Measurements from ENCODE around the gene CEACAM7.
"Not testable (repeated sequence)": the region's sequence is repeated elsewhere in the genome, so short reads cannot be mapped to it uniquely, and the experiment has no call there.

CEACAM7 gene

DNA sequence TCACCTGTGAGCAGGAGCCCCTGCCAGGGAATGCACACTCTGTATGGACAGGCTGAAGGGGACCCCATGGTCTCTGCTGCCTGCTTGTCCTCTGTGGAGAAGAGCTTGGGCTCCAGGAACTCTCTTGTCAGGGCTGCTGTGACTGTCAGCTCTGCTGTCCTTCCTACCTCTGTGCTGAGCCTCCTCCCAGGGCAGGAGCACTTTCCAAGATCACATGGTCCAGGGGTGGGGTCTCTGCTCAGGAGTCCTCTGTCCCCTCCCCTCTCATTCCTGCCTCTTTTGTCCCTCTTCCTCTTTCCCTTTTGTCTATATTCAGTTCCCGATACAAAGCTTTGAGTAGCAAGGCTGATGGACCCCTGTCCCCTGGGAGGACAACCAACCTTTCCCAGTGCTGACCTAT lies at the start of gene CEACAM7:
Gene CEACAM7, minus strand, starts transcription at position 173 of the 400 bp plus-strand sequence. Its CDS starts 105 bp downstream, at position 68.
- no peak for DNase-seq

DNA sequence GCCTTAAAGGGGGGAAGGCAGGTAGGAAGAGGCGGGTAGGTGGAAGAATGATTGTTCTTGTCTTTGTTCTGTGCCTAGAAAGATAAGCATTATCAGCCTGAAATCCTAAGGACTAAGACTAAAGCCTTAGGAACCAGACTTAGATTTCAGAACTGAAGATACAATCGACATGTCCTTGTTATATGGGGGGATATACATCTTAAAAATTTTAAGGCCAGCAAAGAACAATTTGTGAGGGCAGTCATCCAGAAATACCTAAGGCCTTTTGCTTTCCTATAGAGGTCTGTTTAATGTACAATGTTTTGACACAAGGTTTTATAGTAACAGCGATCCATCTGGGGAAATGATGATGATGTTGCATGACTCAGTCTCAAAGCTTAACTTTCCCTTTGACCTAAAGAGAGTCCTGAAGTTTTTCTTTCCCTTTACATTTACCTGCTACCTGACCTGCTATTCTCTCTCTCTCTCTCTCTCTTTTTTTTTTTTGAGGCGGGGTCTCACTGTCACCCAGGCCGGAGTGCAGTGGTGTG lies 47.1 kb upstream of the CEACAM7 start:
- DNase-seq, result no peak

DNA sequence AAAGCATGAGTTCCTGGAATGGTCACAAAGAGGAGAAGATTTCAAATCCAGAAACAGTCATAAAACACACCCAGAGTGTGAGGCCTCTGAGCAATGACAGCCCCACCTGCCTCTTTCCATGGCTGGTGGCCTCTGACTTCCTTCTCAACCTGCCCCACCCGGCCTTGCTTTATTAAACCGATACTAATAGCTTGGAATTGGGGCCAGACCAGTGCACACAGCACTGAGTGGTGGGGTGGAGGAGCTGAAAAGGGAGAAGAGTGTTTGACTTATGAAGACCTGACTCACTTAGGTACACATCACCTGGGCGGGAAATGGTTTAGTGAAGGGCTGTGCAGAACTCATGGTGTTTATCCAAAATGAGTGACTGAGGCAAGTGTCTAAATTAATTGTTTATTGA lies 46.5 kb upstream of the CEACAM7 start:
- no peak for DNase-seq

DNA sequence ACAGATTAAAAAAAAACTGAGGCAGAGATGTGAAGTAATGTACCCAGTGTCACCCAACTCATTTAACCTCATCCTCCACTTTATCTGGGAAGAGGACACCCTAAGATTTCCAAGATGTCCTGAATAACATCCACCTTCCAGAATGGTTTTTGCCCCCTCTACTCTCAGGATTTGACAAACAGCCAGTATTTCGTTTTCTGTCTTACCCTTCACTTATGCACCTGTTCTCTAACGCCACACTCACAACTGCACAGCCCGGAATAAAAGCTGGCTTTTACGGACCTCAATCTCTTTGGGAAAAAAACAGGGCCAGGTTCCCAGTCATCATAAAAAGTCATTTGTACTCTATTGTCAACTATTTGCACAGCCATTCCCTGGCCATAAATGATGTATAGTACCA lies 46.1 kb upstream of the CEACAM7 start:
- DNase-seq, result no peak

DNA sequence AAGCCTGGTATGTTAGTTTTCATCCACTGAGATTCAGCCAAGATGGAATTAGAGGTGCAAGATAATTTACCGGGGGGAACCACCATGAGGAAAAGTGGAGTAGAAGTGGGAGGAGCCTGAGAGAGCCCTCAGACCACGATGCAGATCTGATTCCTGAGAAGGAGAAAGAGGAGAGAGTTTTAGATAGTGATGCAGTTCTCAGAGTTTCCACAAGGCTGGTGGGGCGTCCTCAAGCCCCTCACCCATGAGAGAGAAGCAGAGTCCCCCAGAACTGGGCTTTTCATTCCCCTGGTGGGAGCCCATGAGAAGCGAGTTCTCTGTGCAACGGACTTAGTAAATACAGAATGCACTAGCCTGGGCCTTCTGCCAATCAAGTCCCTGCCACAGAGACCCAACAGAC lies 38.4 kb upstream of the CEACAM7 start:
- no peak for DNase-seq

DNA sequence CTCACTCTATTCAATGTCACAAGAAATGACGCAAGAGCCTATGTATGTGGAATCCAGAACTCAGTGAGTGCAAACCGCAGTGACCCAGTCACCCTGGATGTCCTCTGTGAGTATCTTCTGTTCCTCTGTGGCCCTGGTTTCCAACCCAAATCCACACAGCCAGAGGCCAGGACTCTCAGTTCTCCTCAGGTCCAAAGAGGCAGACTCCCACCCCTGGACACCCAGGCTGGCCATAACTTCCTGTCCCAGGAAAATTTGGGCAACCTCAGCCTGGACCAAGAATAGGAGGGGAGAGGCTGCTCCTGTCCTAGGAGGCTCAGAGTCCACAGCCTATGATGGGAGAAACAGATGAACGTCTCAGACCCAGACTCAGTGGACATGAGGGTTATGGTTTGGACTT lies 32.0 kb upstream of the CEACAM7 start:
- DNase-seq, result no peak

DNA sequence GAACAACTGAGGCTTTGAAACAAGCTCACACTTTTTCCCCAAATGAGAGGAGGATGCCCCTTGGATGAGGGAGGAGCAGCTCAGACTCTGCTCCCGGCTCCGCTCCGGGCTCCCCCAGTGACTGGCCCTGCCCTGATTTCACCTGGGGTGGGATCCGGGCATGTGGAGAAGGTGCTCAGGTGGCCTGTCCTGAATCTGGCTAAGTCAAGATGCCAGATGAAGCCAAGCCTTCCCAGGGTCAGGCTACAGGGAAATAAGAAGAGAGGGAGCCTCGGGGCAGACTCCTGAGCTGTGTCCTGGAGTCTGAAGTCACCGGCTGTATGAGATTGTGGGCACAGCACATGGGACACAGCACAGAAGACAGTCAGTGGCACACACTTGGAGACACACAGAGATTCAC lies 30.7 kb upstream of the CEACAM7 start:
- no peak for DNase-seq

DNA sequence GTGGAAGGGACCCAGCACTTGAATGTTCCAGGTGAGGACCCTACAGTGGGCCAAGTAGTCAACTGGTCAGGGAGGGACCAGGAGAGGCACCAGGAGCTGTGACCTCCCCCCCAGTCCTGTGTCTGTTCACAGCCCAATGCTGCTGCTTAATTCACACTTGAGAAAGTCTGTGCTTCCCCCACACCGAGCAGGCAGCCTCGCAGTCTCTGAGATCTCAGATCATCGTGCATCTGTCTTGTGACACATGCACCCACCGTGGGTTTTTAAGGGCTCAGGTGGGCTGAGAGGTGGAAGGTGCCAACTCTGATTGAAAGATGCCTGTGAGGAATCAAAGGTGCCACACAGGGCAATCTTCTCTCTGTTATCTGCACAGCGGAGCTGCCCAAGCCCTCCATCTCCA lies 26.5 kb upstream of the CEACAM7 start:
- DNase-seq, result no peak

DNA sequence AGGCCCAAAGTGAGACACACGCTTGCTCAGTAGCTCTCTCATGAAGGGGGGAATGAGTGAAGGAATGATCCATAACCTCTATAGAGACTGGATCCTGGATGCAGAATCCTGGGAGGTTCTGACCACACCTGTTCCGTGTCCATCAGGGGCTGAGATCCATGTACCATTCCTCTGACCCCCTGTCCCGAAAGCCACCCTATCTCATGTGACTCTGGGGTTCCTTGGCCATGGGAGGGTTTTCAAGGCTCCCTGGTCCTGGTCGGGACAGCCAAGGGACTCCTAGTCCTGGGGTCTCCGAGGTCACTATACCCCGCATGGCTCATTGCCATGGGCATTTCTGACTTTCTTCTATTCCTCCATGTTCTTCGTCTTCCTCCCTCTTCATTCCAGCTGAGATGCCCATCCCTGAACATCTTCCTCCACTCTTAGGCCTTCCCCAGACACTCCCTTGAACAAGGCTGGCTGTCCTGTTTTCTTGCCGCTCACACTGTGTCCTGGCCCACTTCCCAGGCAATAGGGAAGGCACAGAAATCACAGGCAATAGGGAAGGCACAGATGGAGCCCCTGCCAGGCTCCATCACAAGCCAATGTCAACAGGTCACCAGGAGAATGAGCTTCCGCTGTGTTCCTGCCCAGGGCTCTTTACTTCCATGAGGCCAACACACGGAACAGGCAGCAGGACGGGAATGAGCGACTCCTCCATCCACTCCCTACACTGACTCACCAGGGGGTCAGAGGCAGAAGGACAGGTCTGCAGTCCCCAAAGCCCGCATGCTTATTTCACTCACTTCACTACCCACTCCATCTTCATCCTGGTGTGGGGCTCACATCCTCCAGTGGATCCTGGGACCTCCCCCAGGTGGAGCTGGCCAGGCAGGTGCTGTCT lies 23.5 kb upstream of the CEACAM7 start:
- no peak for DNase-seq

DNA sequence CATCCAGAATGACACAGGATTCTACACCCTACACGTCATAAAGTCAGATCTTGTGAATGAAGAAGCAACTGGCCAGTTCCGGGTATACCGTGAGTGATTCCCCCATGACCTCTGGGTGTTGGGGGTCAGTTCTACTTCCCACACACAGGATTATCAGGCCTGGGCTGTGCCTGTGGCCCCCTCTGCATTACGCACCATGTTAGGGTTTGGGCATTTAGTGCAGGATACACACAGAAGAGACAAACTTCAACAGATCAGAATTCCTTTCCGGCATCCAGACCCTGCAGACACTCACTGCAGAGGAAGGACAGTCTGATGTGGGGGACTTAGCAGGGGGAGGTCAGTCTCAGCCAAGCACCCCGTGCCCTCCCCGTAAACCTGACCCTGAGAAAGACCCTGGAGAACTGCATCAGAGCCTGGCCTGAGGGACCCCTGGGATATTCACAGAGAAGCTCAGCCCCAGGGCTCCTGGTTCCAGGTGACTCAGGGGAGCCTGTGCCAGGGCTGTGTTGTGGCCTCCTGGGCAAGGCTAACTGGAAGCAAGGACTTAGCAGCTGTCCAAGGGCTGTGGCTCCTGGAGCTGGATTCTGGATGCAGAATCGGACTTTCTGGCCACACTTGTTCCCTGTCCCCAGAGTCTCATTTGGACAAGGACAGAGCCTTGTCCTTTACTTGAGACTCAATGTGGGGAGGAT lies 22.0 kb upstream of the CEACAM7 start:
- DNase-seq, result no peak

DNA sequence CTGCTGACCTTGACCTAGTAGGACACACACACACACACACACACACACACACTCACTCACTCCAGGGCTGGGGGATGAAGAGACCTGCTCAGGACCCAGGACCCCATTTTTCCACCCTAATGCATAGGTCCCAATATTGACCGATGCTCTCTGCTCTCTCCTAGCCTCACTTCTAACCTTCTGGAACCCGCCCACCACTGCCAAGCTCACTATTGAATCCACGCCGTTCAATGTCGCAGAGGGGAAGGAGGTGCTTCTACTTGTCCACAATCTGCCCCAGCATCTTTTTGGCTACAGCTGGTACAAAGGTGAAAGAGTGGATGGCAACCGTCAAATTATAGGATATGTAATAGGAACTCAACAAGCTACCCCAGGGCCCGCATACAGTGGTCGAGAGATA lies 21.4 kb upstream of the CEACAM7 start:
- DNase-seq, result not testable (repeated sequence)

DNA sequence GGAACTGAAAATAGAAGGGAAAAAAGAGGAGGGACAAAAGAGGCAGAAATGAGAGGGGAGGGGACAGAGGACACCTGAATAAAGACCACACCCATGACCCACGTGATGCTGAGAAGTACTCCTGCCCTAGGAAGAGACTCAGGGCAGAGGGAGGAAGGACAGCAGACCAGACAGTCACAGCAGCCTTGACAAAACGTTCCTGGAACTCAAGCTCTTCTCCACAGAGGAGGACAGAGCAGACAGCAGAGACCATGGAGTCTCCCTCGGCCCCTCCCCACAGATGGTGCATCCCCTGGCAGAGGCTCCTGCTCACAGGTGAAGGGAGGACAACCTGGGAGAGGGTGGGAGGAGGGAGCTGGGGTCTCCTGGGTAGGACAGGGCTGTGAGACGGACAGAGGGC lies 20.4 kb upstream of the CEACAM7 start, which contains the start of gene CEACAM5:
Gene CEACAM5, plus strand, starts transcription at position 146 of the 400 bp plus-strand sequence. Its CDS starts 106 bp downstream, at position 252.
- DNase-seq, result no peak

DNA sequence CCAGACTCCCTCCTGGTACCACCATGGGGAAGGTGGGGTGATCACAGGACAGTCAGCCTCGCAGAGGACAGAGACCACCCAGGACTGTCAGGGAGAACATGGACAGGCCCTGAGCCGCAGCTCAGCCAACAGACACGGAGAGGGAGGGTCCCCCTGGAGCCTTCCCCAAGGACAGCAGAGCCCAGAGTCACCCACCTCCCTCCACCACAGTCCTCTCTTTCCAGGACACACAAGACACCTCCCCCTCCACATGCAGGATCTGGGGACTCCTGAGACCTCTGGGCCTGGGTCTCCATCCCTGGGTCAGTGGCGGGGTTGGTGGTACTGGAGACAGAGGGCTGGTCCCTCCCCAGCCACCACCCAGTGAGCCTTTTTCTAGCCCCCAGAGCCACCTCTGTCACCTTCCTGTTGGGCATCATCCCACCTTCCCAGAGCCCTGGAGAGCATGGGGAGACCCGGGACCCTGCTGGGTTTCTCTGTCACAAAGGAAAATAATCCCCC lies 19.9 kb upstream of the CEACAM7 start:
- no peak for DNase-seq

DNA sequence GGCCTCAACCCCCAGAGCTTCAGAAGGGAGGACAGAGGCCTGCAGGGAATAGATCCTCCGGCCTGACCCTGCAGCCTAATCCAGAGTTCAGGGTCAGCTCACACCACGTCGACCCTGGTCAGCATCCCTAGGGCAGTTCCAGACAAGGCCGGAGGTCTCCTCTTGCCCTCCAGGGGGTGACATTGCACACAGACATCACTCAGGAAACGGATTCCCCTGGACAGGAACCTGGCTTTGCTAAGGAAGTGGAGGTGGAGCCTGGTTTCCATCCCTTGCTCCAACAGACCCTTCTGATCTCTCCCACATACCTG lies 19.4 kb upstream of the CEACAM7 start:
- no peak for DNase-seq

DNA sequence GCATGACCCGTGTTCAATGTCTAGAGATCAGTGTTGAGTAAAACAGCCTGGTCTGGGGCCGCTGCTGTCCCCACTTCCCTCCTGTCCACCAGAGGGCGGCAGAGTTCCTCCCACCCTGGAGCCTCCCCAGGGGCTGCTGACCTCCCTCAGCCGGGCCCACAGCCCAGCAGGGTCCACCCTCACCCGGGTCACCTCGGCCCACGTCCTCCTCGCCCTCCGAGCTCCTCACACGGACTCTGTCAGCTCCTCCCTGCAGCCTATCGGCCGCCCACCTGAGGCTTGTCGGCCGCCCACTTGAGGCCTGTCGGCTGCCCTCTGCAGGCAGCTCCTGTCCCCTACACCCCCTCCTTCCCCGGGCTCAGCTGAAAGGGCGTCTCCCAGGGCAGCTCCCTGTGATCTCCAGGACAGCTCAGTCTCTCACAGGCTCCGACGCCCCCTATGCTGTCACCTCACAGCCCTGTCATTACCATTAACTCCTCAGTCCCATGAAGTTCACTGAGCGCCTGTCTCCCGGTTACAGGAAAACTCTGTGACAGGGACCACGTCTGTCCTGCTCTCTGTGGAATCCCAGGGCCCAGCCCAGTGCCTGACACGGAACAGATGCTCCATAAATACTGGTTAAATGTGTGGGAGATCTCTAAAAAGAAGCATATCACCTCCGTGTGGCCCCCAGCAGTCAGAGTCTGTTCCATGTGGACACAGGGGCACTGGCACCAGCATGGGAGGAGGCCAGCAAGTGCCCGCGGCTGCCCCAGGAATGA lies 18.9 kb upstream of the CEACAM7 start:
- no peak for DNase-seq

DNA sequence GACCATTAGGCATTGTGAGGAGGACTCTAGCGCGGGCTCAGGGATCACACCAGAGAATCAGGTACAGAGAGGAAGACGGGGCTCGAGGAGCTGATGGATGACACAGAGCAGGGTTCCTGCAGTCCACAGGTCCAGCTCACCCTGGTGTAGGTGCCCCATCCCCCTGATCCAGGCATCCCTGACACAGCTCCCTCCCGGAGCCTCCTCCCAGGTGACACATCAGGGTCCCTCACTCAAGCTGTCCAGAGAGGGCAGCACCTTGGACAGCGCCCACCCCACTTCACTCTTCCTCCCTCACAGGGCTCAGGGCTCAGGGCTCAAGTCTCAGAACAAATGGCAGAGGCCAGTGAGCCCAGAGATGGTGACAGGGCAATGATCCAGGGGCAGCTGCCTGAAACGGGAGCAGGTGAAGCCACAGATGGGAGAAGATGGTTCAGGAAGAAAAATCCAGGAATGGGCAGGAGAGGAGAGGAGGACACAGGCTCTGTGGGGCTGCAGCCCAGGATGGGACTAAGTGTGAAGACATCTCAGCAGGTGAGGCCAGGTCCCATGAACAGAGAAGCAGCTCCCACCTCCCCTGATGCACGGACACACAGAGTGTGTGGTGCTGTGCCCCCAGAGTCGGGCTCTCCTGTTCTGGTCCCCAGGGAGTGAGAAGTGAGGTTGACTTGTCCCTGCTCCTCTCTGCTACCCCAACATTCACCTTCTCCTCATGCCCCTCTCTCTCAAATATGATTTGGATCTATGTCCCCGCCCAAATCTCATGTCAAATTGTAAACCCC lies 17.5 kb upstream of the CEACAM7 start:
- peak; percentile 51 for DNase-seq

DNA sequence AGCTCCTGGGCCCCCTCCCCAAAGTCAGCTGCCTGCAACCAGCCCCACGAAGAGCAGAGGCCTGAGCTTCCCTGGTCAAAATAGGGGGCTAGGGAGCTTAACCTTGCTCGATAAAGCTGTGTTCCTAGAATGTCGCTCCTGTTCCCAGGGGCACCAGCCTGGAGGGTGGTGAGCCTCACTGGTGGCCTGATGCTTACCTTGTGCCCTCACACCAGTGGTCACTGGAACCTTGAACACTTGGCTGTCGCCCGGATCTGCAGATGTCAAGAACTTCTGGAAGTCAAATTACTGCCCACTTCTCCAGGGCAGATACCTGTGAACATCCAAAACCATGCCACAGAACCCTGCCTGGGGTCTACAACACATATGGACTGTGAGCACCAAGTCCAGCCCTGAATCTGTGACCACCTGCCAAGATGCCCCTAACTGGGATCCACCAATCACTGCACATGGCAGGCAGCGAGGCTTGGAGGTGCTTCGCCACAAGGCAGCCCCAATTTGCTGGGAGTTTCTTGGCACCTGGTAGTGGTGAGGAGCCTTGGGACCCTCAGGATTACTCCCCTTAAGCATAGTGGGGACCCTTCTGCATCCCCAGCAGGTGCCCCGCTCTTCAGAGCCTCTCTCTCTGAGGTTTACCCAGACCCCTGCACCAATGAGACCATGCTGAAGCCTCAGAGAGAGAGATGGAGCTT lies 15.7 kb upstream of the CEACAM7 start:
- DNase-seq, result peak; percentile 2

DNA sequence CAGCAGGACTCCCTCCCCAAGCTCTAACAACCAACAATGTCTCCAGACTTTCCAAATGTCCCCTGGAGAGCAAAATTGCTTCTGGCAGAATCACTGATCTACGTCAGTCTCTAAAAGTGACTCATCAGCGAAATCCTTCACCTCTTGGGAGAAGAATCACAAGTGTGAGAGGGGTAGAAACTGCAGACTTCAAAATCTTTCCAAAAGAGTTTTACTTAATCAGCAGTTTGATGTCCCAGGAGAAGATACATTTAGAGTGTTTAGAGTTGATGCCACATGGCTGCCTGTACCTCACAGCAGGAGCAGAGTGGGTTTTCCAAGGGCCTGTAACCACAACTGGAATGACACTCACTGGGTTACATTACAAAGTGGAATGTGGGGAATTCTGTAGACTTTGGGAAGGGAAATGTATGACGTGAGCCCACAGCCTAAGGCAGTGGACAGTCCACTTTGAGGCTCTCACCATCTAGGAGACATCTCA lies 14.1 kb upstream of the CEACAM7 start:
- DNase-seq, result no peak

DNA sequence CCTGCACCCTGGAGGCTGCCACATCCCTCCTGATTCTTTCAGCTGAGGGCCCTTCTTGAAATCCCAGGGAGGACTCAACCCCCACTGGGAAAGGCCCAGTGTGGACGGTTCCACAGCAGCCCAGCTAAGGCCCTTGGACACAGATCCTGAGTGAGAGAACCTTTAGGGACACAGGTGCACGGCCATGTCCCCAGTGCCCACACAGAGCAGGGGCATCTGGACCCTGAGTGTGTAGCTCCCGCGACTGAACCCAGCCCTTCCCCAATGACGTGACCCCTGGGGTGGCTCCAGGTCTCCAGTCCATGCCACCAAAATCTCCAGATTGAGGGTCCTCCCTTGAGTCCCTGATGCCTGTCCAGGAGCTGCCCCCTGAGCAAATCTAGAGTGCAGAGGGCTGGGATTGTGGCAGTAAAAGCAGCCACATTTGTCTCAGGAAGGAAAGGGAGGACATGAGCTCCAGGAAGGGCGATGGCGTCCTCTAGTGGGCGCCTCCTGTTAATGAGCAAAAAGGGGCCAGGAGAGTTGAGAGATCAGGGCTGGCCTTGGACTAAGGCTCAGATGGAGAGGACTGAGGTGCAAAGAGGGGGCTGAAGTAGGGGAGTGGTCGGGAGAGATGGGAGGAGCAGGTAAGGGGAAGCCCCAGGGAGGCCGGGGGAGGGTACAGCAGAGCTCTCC lies 13.5 kb upstream of the CEACAM7 start:
- peak; percentile 34 for DNase-seq

DNA sequence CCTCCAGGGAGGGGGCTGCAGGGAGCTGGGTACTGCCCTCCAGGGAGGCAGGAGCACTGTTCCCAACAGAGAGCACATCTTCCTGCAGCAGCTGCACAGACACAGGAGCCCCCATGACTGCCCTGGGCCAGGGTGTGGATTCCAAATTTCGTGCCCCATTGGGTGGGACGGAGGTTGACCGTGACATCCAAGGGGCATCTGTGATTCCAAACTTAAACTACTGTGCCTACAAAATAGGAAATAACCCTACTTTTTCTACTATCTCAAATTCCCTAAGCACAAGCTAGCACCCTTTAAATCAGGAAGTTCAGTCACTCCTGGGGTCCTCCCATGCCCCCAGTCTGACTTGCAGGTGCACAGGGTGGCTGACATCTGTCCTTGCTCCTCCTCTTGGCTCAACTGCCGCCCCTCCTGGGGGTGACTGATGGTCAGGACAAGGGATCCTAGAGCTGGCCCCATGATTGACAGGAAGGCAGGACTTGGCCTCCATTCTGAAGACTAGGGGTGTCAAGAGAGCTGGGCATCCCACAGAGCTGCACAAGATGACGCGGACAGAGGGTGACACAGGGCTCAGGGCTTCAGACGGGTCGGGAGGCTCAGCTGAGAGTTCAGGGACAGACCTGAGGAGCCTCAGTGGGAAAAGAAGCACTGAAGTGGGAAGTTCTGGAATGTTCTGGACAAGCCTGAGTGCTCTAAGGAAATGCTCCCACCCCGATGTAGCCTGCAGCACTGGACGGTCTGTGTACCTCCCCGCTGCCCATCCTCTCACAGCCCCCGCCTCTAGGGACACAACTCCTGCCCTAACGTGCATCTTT lies 12.5 kb upstream of the CEACAM7 start:
- peak; percentile 18 for DNase-seq

Measured in right forelimb (tissue), 1 donor.